Thyroid gland (tissue), 4 donors: Measurements from ENCODE around the gene TRPC1. TPM values are rescaled to one million over a fixed set of nuclear protein-coding genes. Genes with fewer than 3 reads are reported as not detected.

Experiments used
- DNase-seq, 2 donors: peaks; one replicate each; pipeline ENCODE4 v3.0.0-alpha.2; 2019
- H3K27ac ChIP-seq, 3 donors: fragments of 200-600 bp; sonication (generic); 1 replicate in 2 of 3; 2 replicates in 1 of 3; pipeline ENCODE4 v1.5.1; 2016 to 2019; ENCODE audit warnings: mild to moderate bottlenecking in 1 of 3, moderate library complexity in 1 of 3
- H3K27me3 ChIP-seq: fragments of 200-600 bp; sonication (generic); one replicate; pipeline ENCODE4 v1.5.1; 2019
- H3K36me3 ChIP-seq, 2 donors: fragments of 200-600 bp; sonication (generic); one replicate each; pipeline ENCODE4 v1.5.1; 2016 to 2019
- H3K4me1 ChIP-seq, 2 donors: fragments of 200-600 bp; sonication (generic); one replicate each; pipeline ENCODE4 v1.5.1; 2017 to 2019
- H3K4me3 ChIP-seq, 3 donors: fragments of 200-600 bp; sonication (generic); replicated peaks in 1 of 3; 1 replicate in 2 of 3; 2 replicates in 1 of 3; pipeline ENCODE4 v1.5.1; 2016; ENCODE audit warnings: mild to moderate bottlenecking in 1 of 3
- H3K9me3 ChIP-seq: fragments of 200-600 bp; sonication (generic); one replicate; pipeline ENCODE4 v1.5.1; 2017
- CTCF ChIP-seq, 6 experiments: fragments of 200-600 bp in 3 of 6; fragments of 450-650 bp in 3 of 6; sonication (generic) in 3 of 6; IDR thresholded peaks; one replicate each; pipeline ENCODE4 v1.5.1; 2016 to 2019; ENCODE audit warnings: antibody characterized with exemption in 6 of 6, mild to moderate bottlenecking in 2 of 6, inconsistent platforms in 1 of 6, moderate library complexity in 1 of 6
- POLR2A ChIP-seq, 2 donors: fragments of 450-650 bp; IDR thresholded peaks; one replicate each; pipeline ENCODE4 v1.6.1; 2017; ENCODE audit warnings: antibody characterized with exemption in 2 of 2, mild to moderate bottlenecking in 2 of 2, moderate library complexity in 1 of 2
- WGBS, 2 donors: methylation state at CpG; one replicate each; pipeline ENCODE4 v1.1.5; 2017; 5-methylcytosine and 5-hydroxymethylcytosine counted together
- intact Hi-C: fragments of 100-400 bp; cut with DNase I; formaldehyde crosslinking; loops from one replicate; pipeline ENCODE4 v1.15.1; 2023
- small RNA-seq: library from RNA; depleted of rRNA; stranded (forward); fragments of <200 nt; gene quantifications from one replicate; pipeline ENCODE3, GENCODE V24; 2016
- total RNA-seq, 4 donors: library from RNA; depleted of rRNA; stranded (reverse); fragments of >200 nt; gene quantifications; one replicate each; pipeline ENCODE4 v1.2.3, GENCODE V29; 2016

TRPC1 gene
- total RNA-seq, 4 donors from 2014 or later: 18.2 to 22.5 (median 20.4) TPM

DNA sequence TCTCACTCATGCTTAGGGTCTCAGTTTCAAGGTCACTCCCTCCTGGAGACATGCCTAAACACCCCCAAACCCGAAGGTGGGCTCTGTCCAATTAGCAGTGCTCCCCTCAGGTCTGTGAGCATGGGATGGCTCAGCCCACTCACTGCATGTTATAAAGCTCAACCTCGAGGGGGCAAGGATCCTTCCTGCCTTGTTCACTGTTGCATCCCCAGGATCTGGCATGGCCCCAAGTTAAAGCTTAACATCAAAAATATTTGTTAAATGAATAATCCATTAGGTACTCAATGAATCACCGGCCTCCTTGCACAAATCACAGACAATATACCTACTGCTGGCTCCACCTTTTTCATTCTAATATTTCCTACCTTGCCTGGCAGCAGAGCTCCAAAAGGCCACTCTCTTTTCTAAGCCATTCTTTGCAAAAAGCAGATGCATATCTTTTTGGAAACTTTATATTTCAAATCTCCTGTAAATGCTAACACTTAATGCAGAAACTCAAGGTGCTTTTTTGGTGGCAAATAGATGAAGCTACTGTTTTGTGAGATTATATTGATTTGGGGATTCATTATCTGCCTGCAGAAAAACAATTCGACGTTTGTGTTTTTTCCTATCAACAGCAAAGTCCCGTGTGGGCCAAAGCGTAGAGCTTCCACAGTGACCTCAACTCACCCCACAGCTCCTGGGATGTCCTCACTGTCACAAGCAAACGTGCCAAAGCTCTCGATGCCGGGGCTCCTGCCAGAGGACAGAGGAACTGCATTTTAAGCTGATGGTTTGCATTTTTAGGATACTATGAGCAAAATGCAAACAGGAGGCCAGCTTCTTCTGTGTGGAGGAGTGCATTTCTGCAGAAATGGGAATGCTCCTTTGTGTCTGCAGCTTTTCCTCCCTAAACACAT is 129.7 kb downstream of the TRPC1 start:
- Histone ChIP-seq H3K4me3 (no peak overlapping the region), H3K27me3 (no peaks in the 10 kb centered on the region), H3K4me1 (no peaks in the 10 kb centered on the region), H3K27ac (no peak overlapping the region), H3K9me3 (no peaks in the 10 kb centered on the region), H3K36me3 (no peaks in the 10 kb centered on the region)
- intact Hi-C loops: no loop called here
- 52 to 56% methylated on average over 10 of the region's 10 CpGs for WGBS, 2 donors
- no peak for TF ChIP-seq CTCF (IDR thresholded peaks at IDR 0.05)
- no peak for TF ChIP-seq POLR2A (IDR thresholded peaks at IDR 0.05)
- no peak for DNase-seq

DNA sequence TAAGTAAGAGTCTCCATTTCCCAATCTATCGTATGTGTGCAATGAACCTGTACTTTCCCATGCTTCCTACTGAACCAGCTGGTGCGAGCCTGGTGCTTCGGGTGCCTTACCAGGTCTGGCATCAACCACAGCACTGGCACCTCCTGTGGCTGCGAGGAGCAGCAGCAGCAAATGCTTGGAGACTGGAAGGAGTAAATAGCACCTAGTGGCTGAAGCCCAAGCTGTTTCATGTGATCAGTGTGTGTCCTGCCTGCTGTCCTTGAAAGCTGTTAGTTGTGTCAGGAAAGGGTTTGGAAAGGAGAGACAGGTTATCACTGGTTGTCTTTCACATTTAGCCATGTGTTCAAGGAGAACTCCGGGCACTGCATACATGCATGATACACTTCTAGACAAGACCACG is 133.2 kb downstream of the TRPC1 start:
- H3K36me3 ChIP-seq: no peaks in the 10 kb centered on the region
- TF ChIP-seq CTCF (IDR thresholded peaks at IDR 0.05) (peak in 1 of 6 experiments; percentile 10), POLR2A (IDR thresholded peaks at IDR 0.05) (no peak)
- WGBS, 2 donors: 41 to 60% methylated on average over 6 of the region's 6 CpGs
- DNase-seq: peak; percentile 7 to 15
- H3K9me3 ChIP-seq: no peaks in the 10 kb centered on the region
- intact Hi-C loops: no loop called here
- no peak overlapping the region for H3K4me3 ChIP-seq
- no peaks in the 10 kb centered on the region for H3K4me1 ChIP-seq
- H3K27me3 ChIP-seq: no peaks in the 10 kb centered on the region
- no peak overlapping the region for H3K27ac ChIP-seq

Small RNA genes within 50 kb of the gene (small RNA-seq; reads per million reads assigned to genes)
- not detected for gene RNU7-47P

Other genes with a start within 250 kb of the TRPC1 start
- gene ATR, start 145.3 kb upstream of the TRPC1 start, total RNA-seq: 10 to 100 TPM; 38.7 to 62.1 (median 46.3) TPM
- gene PLS1, start 127.6 kb upstream of the TRPC1 start, total RNA-seq: 10 to 100 TPM; 13.3 to 21.3 (median 16.8) TPM
- 10 to 100 TPM in 2 of 4 donors, 1 to 10 TPM in 2; 3.1 to 37.8 (median 14.5) TPM for gene PCOLCE2, start 165.0 kb downstream of the TRPC1 start, total RNA-seq
- not detected for gene PAQR9, start 239.6 kb downstream of the TRPC1 start, total RNA-seq